CD4-positive, alpha-beta T cell treated with Interleukin-12 subunit alpha and Interleukin-12 subunit beta, for 1 hour (primary cell): Measurements from ENCODE around the gene FBXO45.
"Not testable (repeated sequence)": the region's sequence is repeated elsewhere in the genome, so short reads cannot be mapped to it uniquely, and the experiment has no call there.

Source experiments
- DNase-seq: peaks from one replicate; pipeline ENCODE4 v3.0.0-alpha.2; 2020

The FBXO45 gene

DNA sequence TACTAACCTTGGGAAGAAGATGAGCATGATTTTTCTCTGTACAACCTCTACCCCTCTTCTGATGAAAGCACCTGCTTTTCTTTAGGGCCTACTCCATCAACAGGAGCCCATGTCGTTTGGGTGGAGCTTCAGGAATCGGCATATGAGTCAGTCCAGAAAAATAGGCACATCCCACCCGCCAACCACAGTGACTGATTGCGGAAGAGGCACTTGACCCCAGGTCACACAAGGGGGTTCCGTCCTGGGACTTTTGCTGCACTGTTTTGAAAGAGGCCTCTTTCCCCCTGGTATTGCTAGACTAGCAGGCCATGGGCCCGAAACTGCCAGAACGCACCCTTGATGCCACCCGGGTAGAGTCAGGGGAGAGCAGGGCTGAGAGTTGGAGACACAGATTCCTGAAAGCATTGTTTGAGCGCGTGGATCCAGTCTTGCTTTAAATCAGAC lies 51.7 kb downstream of the FBXO45 start:
- peak; percentile 40 for DNase-seq

DNA sequence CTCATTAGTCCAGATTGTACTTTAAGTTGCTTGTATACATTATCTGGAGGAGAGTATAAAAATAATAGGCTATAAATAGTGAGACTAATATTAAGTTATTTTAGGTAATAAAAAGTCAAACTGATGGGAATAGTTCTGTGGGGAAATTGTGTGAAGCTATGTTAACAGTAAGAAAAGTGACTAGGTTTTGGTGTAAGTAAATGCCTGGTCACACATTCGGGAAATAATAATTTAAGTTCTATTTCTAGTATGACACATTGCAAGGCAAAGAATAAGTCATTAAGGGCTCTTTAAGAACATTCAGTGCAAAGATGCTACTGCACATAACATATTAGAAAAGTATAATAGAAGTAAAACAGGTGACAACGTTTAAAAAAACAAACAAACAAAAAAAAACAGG lies 52.2 kb downstream of the FBXO45 start:
- no peak for DNase-seq

- no peak for DNase-seq
Measured at GRCh38 chr3:196621611-196622010, 53.2 kb downstream of the FBXO45 start.

GRCh38 chr3:196624067-196624790 lies 55.8 kb downstream of the FBXO45 start:
- peak; percentile 32 for DNase-seq

GRCh38 chr3:196624907-196625306 lies 56.4 kb downstream of the FBXO45 start:
- no peak for DNase-seq

GRCh38 chr3:196625331-196625730 lies 56.9 kb downstream of the FBXO45 start:
- no peak for DNase-seq

- no peak for DNase-seq
Measured at GRCh38 chr3:196627918-196628231, 59.4 kb downstream of the FBXO45 start.

GRCh38 chr3:196629228-196629627 lies 60.8 kb downstream of the FBXO45 start:
- DNase-seq, result no peak

GRCh38 chr3:196631682-196632045 lies 63.2 kb downstream of the FBXO45 start:
- DNase-seq, result no peak

DNA sequence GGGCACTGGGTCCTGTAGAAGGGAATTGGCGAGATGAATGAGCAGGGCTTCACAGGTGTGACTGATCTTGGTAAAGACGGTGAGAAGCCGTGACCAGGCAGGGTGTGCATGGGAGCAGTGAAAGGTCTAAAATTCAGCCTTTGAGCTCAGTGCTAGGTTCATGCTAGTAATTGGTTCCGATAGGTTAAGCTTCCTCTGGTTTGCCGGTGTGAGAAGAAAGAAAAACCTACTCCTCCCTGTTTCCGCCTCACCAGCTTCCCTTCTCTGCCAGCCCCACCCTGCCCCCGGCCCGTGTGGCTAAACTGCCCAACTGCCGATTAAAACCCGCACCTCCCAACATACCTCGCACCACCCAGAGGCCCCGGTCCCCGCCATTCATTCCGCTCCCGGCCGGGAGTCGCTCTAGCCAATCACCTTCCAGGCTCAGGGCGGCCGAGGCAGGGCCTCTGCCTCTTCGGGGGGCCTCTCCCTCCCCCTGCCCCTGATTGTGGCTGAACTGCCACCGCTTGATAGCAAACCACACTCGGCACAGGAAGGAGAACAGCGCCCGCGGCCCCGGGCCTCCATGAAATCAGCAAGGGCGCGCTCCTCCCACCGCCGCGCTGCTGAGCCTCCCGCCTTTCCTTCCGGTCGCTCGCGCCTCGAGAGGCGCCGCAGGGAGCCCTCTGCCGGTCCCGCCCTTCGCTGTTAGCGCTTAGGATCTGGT lies 63.7 kb downstream of the FBXO45 start:
- peak; percentile 92 for DNase-seq

GRCh38 chr3:196633555-196634151 lies 65.2 kb downstream of the FBXO45 start:
- DNase-seq, result no peak

DNA sequence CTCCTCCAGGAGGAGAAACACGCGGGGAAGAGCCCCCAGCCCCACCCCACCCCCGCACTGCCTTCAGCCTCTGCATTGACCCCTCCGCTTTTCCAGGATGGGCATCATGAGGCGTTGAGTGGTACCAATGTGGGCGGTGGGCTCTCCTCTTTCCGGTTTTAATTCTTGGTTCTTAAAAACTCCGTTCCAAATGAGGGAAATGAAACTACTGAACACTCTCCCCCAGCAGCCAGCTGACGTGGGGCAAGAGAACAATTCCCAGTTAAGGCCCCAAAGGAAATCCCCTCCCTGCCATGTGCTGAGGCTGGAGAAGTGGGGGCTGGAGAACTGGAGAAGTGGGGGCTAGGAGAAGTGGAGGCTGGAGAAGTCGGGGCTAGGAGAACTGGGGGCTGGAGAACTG lies 65.8 kb downstream of the FBXO45 start:
- DNase-seq, result no peak

DNA sequence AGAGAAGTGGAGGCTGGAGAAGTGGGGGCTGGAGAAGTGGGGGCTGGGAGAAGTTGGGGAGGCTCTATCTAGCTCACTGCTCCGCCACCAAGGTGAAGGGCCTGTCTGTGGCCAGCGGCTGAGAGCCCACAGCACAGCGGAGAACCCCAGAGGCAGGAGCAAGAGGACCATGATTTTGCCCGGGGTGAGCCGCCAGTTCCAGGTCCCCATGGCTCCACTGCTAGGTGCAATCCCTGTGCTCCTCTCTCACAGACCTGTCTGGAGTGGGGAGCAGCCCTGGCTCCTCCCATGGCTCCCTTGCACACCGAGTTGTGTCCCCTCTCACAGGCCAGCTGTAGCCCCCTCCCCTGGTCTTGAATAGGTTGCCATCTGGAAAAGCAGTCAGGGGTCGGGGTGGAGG lies 66.4 kb downstream of the FBXO45 start:
- no peak for DNase-seq

- DNase-seq, result no peak
Measured at GRCh38 chr3:196636369-196637349, 68.2 kb downstream of the FBXO45 start.

- DNase-seq, result not testable (repeated sequence)
Measured at GRCh38 chr3:196637941-196638340, 69.5 kb downstream of the FBXO45 start.
